ENCODE measurements around the gene NFATC3. TPM values are rescaled to one million over a fixed set of nuclear protein-coding genes. Genes with fewer than 3 reads are reported as not detected.

The NFATC3 gene
- 100 to 1,000 TPM in 1 of 2 donors, 10 to 100 TPM in 1; 91.9 to 131 TPM for total RNA-seq

GRCh38 chr16:68085259-68086071 is at the start of gene NFATC3:
Gene NFATC3 (plus strand): TSS chr16:68085370. CDS start chr16:68085682, 312 bp downstream.
- peak; percentile 90 to 92 for ATAC-seq
- Mint-ChIP-seq H3K36me3 (peaks cover 8% of the 10 kb centered on the region), H3K9me3 (no peaks in the 10 kb centered on the region), H3K4me1 (ENCODE audit: low read depth in 2 of 2) (peaks cover 58 to 66% of the 10 kb centered on the region in 2 donors), H3K27me3 (no peaks in the 10 kb centered on the region), H3K27ac (peak within 1 kb of the TSS; percentile 93 to 95), H3K4me3 (peak within 1 kb of the TSS; percentile 97)
- peak; percentile 100 for DNase-seq (ENCODE audit: low spot score)

- Mint-ChIP-seq H3K4me1 (ENCODE audit: low read depth in 2 of 2) (peaks cover 13 to 29% of the 10 kb centered on the region in 2 donors), H3K4me3 (no peak overlapping the region), H3K27ac (peak overlapping the region; percentile 49 to 58), H3K27me3 (no peaks in the 10 kb centered on the region), H3K9me3 (no peaks in the 10 kb centered on the region), H3K36me3 (peaks cover 11% of the 10 kb centered on the region)
- DNase-seq (ENCODE audit: low spot score), result no peak
- no peak for ATAC-seq
Measured at GRCh38 chr16:68037841-68038597, 47.2 kb upstream of the NFATC3 start.

GRCh38 chr16:68040506-68041288 is 44.5 kb upstream of the NFATC3 start:
- peaks cover 11% of the 10 kb centered on the region for H3K36me3 Mint-ChIP-seq
- no peak overlapping the region for H3K4me3 Mint-ChIP-seq
- ATAC-seq, result peak; percentile 93 to 94
- H3K9me3 Mint-ChIP-seq, result no peaks in the 10 kb centered on the region
- H3K4me1 Mint-ChIP-seq (ENCODE audit: low read depth in 2 of 2), result peaks cover 11 to 27% of the 10 kb centered on the region in 2 donors
- no peaks in the 10 kb centered on the region for H3K27me3 Mint-ChIP-seq
- DNase-seq (ENCODE audit: low spot score), result peak; percentile 89
- peak overlapping the region; percentile 15 to 72 for H3K27ac Mint-ChIP-seq

GRCh38 chr16:68041783-68042182 is 43.4 kb upstream of the NFATC3 start:
- H3K36me3 Mint-ChIP-seq, result peaks cover 11% of the 10 kb centered on the region
- H3K4me3 Mint-ChIP-seq, result no peak overlapping the region
- DNase-seq (ENCODE audit: low spot score) (no peak), ATAC-seq (no peak)
- H3K9me3 Mint-ChIP-seq, result no peaks in the 10 kb centered on the region
- no peak overlapping the region for H3K27ac Mint-ChIP-seq
- no peaks in the 10 kb centered on the region for H3K27me3 Mint-ChIP-seq
- H3K4me1 Mint-ChIP-seq (ENCODE audit: low read depth in 2 of 2), result peaks cover 8 to 23% of the 10 kb centered on the region in 2 donors

GRCh38 chr16:68046106-68046505 is 39.1 kb upstream of the NFATC3 start:
- no peaks in the 10 kb centered on the region for H3K27me3 Mint-ChIP-seq
- peaks cover 4% of the 10 kb centered on the region for H3K36me3 Mint-ChIP-seq
- no peak overlapping the region for H3K4me3 Mint-ChIP-seq
- H3K9me3 Mint-ChIP-seq, result no peaks in the 10 kb centered on the region
- peaks cover 3 to 8% of the 10 kb centered on the region in 2 donors for H3K4me1 Mint-ChIP-seq (ENCODE audit: low read depth in 2 of 2)
- H3K27ac Mint-ChIP-seq, result no peak overlapping the region
- no peak for ATAC-seq
- DNase-seq (ENCODE audit: low spot score), result no peak

GRCh38 chr16:68047987-68048386 is 37.2 kb upstream of the NFATC3 start:
- H3K9me3 Mint-ChIP-seq, result no peaks in the 10 kb centered on the region
- DNase-seq (ENCODE audit: low spot score) (no peak), ATAC-seq (no peak)
- peaks cover 3 to 8% of the 10 kb centered on the region in 2 donors for H3K4me1 Mint-ChIP-seq (ENCODE audit: low read depth in 2 of 2)
- H3K36me3 Mint-ChIP-seq, result peaks cover 4% of the 10 kb centered on the region
- H3K27ac Mint-ChIP-seq, result peak overlapping the region in 1 of 2 donors; percentile 22
- H3K27me3 Mint-ChIP-seq, result no peaks in the 10 kb centered on the region
- no peak overlapping the region for H3K4me3 Mint-ChIP-seq

GRCh38 chr16:68049449-68049848 is 35.7 kb upstream of the NFATC3 start:
- Mint-ChIP-seq H3K9me3 (no peaks in the 10 kb centered on the region), H3K36me3 (peaks cover 4% of the 10 kb centered on the region), H3K4me3 (no peak overlapping the region), H3K4me1 (ENCODE audit: low read depth in 2 of 2) (peaks cover 3 to 14% of the 10 kb centered on the region in 2 donors), H3K27me3 (no peaks in the 10 kb centered on the region), H3K27ac (no peak overlapping the region)
- no peak for ATAC-seq
- DNase-seq (ENCODE audit: low spot score), result no peak

- DNase-seq (ENCODE audit: low spot score) (no peak), ATAC-seq (no peak)
- no peaks in the 10 kb centered on the region for H3K9me3 Mint-ChIP-seq
- H3K4me1 Mint-ChIP-seq (ENCODE audit: low read depth in 2 of 2), result peaks cover 28 to 43% of the 10 kb centered on the region in 2 donors
- peaks cover 10% of the 10 kb centered on the region for H3K36me3 Mint-ChIP-seq
- no peaks in the 10 kb centered on the region for H3K27me3 Mint-ChIP-seq
- no peak overlapping the region for H3K4me3 Mint-ChIP-seq
- H3K27ac Mint-ChIP-seq, result peak overlapping the region in 1 of 2 donors; percentile 51
Measured at GRCh38 chr16:68055395-68055794, 29.8 kb upstream of the NFATC3 start.

GRCh38 chr16:68059804-68060203 is 25.4 kb upstream of the NFATC3 start:
- H3K27me3 Mint-ChIP-seq, result no peaks in the 10 kb centered on the region
- peaks cover 10% of the 10 kb centered on the region for H3K36me3 Mint-ChIP-seq
- DNase-seq (ENCODE audit: low spot score) (no peak), ATAC-seq (no peak)
- peak overlapping the region; percentile 52 for H3K4me3 Mint-ChIP-seq
- H3K27ac Mint-ChIP-seq, result peak overlapping the region; percentile 72 to 79
- H3K9me3 Mint-ChIP-seq, result no peaks in the 10 kb centered on the region
- H3K4me1 Mint-ChIP-seq (ENCODE audit: low read depth in 2 of 2), result peaks cover 66 to 67% of the 10 kb centered on the region in 2 donors

GRCh38 chr16:68061396-68061795 is 23.8 kb upstream of the NFATC3 start:
- Mint-ChIP-seq H3K27me3 (no peaks in the 10 kb centered on the region), H3K27ac (peak overlapping the region; percentile 79 to 91), H3K4me1 (ENCODE audit: low read depth in 2 of 2) (peaks cover 68% of the 10 kb centered on the region in 2 donors), H3K36me3 (peaks cover 6% of the 10 kb centered on the region), H3K9me3 (no peaks in the 10 kb centered on the region), H3K4me3 (peak overlapping the region; percentile 86)
- DNase-seq (ENCODE audit: low spot score) (no peak), ATAC-seq (no peak)

- DNase-seq (ENCODE audit: low spot score) (peak; percentile 86), ATAC-seq (peak; percentile 87 to 91)
- H3K27me3 Mint-ChIP-seq, result no peaks in the 10 kb centered on the region
- peak overlapping the region; percentile 86 for H3K4me3 Mint-ChIP-seq
- peaks cover 5% of the 10 kb centered on the region for H3K36me3 Mint-ChIP-seq
- H3K27ac Mint-ChIP-seq, result peak overlapping the region; percentile 79 to 91
- H3K9me3 Mint-ChIP-seq, result no peaks in the 10 kb centered on the region
- peaks cover 73 to 78% of the 10 kb centered on the region in 2 donors for H3K4me1 Mint-ChIP-seq (ENCODE audit: low read depth in 2 of 2)
Measured at GRCh38 chr16:68062910-68063393, 22.2 kb upstream of the NFATC3 start.

- no peaks in the 10 kb centered on the region for H3K27me3 Mint-ChIP-seq
- H3K27ac Mint-ChIP-seq, result peak overlapping the region; percentile 91 to 95
- H3K9me3 Mint-ChIP-seq, result no peaks in the 10 kb centered on the region
- H3K4me3 Mint-ChIP-seq, result peak overlapping the region; percentile 82
- peak; percentile 76 for DNase-seq (ENCODE audit: low spot score)
- H3K36me3 Mint-ChIP-seq, result peaks cover 7% of the 10 kb centered on the region
- peak; percentile 72 to 78 for ATAC-seq
- H3K4me1 Mint-ChIP-seq (ENCODE audit: low read depth in 2 of 2), result peaks cover 68 to 72% of the 10 kb centered on the region in 2 donors
Measured at GRCh38 chr16:68064791-68065365, 20.3 kb upstream of the NFATC3 start.
